Nephron (organoid): ENCODE measurements around the gene KDM4C.

Experiments
- H3K27ac Mint-ChIP-seq, 3 experiments: 2 replicates each; pipeline ENCODE4 v1.8.0; 2020; ENCODE audit warnings: mixed read lengths in 3 of 3, mild to moderate bottlenecking in 2 of 3, moderate library complexity in 1 of 3
- H3K27me3 Mint-ChIP-seq: 2 replicates; pipeline ENCODE4 v1.8.0; 2021; ENCODE audit warnings: low read depth, mild to moderate bottlenecking, moderate library complexity, mixed read lengths
- H3K36me3 Mint-ChIP-seq: 2 replicates; pipeline ENCODE4 v1.8.0; 2020; ENCODE audit warnings: low read depth, mixed read lengths
- H3K4me1 Mint-ChIP-seq: 2 replicates; pipeline ENCODE4 v1.8.0; 2020; ENCODE audit warnings: mixed read lengths
- H3K4me3 Mint-ChIP-seq, 3 experiments: 2 replicates each; pipeline ENCODE4 v1.8.0; 2020; ENCODE audit warnings: mild to moderate bottlenecking in 3 of 3, mixed read lengths in 3 of 3, moderate library complexity in 2 of 3
- H3K9me3 Mint-ChIP-seq: 2 replicates; pipeline ENCODE4 v1.8.0; 2020; ENCODE audit warnings: mixed read lengths
- CTCF ChIP-seq, 3 experiments: fragments of 200-600 bp; sonication (generic); IDR thresholded peaks; one replicate each; pipeline ENCODE4 v1.5.0; 2021; ENCODE audit warnings: antibody characterized with exemption in 3 of 3; ENCODE audit not compliant: unreplicated experiment in 3 of 3

Gene KDM4C

DNA sequence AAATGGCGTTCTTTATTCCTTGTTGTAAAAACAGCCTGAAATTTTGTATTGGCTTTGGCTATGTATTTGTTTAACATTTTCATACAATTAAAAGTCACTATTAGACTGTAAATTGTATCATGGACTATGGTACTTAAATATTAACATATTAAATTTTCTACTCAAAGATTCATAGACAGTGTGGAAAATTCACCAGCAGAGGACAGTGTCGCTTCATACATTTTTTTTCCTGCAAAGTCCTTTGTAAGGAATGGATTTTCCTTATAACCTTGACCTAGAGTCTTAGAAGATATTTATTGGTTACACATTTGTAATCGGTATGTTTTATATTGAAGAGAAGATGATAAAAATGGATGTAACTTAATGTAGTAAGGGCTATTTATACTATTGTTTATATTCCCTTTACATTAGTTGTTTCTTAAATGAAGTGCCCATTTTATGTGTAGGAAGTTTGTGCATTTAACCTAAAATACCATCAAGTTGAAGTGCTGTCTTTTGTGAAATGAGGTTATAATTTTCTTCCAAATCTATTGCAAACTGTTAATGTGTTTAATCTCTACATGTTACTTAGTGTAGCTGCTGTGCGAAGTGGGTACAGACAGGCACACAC, 150.1 kb downstream of the KDM4C start:
- H3K4me3 Mint-ChIP-seq: no peak overlapping the region
- no peaks in the 10 kb centered on the region for H3K27me3 Mint-ChIP-seq

DNA sequence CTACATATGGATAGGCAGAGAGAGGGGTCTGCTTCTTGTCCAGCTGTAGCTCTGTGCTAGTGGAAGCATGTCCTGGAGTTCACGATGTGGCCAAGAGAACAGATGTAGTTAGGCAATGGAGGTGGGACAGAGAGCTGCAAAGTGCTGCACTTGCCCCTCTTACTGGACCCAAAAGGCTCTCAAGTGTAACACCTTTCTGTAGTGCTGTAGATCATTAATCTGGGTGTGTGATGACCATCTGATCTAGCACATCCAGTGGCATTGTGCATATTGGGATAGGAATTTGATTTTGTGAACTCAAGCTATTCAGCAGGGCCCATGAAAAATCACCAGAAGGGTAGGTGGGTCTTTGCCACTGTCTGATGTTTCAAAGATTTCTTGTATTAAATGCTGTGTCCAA, 151.4 kb downstream of the KDM4C start:
- Mint-ChIP-seq H3K4me1 (peaks cover 9% of the 10 kb centered on the region), H3K9me3 (no peaks in the 10 kb centered on the region), H3K4me3 (no peak overlapping the region), H3K36me3 (no peaks in the 10 kb centered on the region), H3K27me3 (no peaks in the 10 kb centered on the region), H3K27ac (peak overlapping the region in 2 of 3 experiments; percentile 13 to 63)
- no peak for TF ChIP-seq CTCF (IDR thresholded peaks at IDR 0.05; ENCODE audit: unreplicated experiment in 3 of 3)

More for the DNA sequence above, 150.1 kb downstream of the KDM4C start:
- H3K36me3 Mint-ChIP-seq: no peaks in the 10 kb centered on the region
- TF ChIP-seq CTCF (IDR thresholded peaks at IDR 0.05; ENCODE audit: unreplicated experiment in 3 of 3): peak; percentile 66 to 82 (median 66)
- H3K27ac Mint-ChIP-seq: no peak overlapping the region
- no peaks in the 10 kb centered on the region for H3K9me3 Mint-ChIP-seq
- H3K4me1 Mint-ChIP-seq: peaks cover 9% of the 10 kb centered on the region

GRCh38 chr9:6910032-6910431, 152.3 kb downstream of the KDM4C start:
- no peaks in the 10 kb centered on the region for H3K9me3 Mint-ChIP-seq
- TF ChIP-seq CTCF (IDR thresholded peaks at IDR 0.05; ENCODE audit: unreplicated experiment in 3 of 3): peak; percentile 15 to 49 (median 45)
- no peaks in the 10 kb centered on the region for H3K27me3 Mint-ChIP-seq
- no peak overlapping the region for H3K27ac Mint-ChIP-seq
- H3K36me3 Mint-ChIP-seq: no peaks in the 10 kb centered on the region
- H3K4me1 Mint-ChIP-seq: peaks cover 5% of the 10 kb centered on the region
- no peak overlapping the region for H3K4me3 Mint-ChIP-seq

DNA sequence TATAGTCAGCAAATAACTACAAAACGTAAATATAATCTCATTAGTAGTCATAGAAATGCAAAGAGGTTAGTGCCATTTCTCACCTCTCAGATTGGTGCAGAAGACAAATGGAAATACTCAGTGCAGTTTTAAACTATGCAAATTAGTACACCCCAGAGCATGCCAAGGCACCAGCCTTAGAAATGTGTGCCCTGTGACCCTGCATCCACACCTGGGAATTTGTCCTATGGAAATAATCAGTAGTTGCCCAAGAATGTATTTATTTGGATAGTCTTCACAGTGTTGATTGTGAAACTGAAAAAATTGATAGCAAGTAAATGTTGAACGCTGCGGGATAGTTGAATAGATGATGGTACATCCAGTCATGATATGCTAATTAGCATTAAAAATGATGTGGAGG, 152.7 kb downstream of the KDM4C start:
- TF ChIP-seq CTCF (IDR thresholded peaks at IDR 0.05; ENCODE audit: unreplicated experiment in 3 of 3): no peak
- no peaks in the 10 kb centered on the region for H3K36me3 Mint-ChIP-seq

GRCh38 chr9:6911901-6912638, 154.3 kb downstream of the KDM4C start:
- Mint-ChIP-seq H3K36me3 (no peaks in the 10 kb centered on the region), H3K4me1 (peaks cover 5% of the 10 kb centered on the region), H3K9me3 (no peaks in the 10 kb centered on the region), H3K27me3 (no peaks in the 10 kb centered on the region), H3K4me3 (no peak overlapping the region), H3K27ac (no peak overlapping the region)
- no peak for TF ChIP-seq CTCF (IDR thresholded peaks at IDR 0.05; ENCODE audit: unreplicated experiment in 3 of 3)

More for the DNA sequence above, 152.7 kb downstream of the KDM4C start:
- Mint-ChIP-seq H3K9me3 (no peaks in the 10 kb centered on the region), H3K27me3 (no peaks in the 10 kb centered on the region), H3K4me3 (no peak overlapping the region), H3K4me1 (peaks cover 5% of the 10 kb centered on the region), H3K27ac (no peak overlapping the region)

- Mint-ChIP-seq H3K4me3 (no peak overlapping the region), H3K27me3 (no peaks in the 10 kb centered on the region), H3K9me3 (no peaks in the 10 kb centered on the region), H3K36me3 (no peaks in the 10 kb centered on the region), H3K27ac (no peak overlapping the region), H3K4me1 (no peaks in the 10 kb centered on the region)
- TF ChIP-seq CTCF (IDR thresholded peaks at IDR 0.05; ENCODE audit: unreplicated experiment in 3 of 3): no peak
These were observed 157.9 kb downstream of the KDM4C start for GRCh38 chr9:6915635-6916034.
